ENCODE results near the gene CSPG5.

CSPG5 gene

DNA sequence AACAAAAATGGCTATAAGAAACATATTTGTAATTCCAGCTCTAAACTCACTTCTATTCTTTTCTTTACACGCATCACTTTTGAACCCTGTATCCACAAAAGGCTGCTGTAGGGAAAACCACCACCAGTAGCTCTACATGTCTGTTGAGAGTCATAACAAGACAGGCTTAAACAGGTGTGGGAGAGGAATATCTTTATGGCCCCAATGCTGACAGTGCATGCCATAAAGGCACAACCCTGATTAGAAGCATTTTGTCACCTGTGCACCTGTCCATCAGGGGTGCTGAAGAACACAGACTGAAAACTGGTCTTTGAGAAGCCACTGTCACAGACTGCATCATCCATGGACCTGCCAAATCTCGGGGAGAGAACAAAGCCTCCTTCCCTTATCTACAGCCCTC, 11.6 kb upstream of the CSPG5 start:
- TF ChIP-seq, protein P1, sequence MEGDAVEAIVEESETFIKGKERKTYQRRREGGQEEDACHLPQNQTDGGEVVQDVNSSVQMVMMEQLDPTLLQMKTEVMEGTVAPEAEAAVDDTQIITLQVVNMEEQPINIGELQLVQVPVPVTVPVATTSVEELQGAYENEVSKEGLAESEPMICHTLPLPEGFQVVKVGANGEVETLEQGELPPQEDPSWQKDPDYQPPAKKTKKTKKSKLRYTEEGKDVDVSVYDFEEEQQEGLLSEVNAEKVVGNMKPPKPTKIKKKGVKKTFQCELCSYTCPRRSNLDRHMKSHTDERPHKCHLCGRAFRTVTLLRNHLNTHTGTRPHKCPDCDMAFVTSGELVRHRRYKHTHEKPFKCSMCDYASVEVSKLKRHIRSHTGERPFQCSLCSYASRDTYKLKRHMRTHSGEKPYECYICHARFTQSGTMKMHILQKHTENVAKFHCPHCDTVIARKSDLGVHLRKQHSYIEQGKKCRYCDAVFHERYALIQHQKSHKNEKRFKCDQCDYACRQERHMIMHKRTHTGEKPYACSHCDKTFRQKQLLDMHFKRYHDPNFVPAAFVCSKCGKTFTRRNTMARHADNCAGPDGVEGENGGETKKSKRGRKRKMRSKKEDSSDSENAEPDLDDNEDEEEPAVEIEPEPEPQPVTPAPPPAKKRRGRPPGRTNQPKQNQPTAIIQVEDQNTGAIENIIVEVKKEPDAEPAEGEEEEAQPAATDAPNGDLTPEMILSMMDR (IDR thresholded peaks at IDR 0.05; ENCODE audit: control insufficient read depth, insufficient read depth, low read depth, low read length, missing control alignments): no peak
- no peak overlapping the region for H3K4me3 ChIP-seq (ENCODE audit: control insufficient read depth, low read depth, low read length)

DNA sequence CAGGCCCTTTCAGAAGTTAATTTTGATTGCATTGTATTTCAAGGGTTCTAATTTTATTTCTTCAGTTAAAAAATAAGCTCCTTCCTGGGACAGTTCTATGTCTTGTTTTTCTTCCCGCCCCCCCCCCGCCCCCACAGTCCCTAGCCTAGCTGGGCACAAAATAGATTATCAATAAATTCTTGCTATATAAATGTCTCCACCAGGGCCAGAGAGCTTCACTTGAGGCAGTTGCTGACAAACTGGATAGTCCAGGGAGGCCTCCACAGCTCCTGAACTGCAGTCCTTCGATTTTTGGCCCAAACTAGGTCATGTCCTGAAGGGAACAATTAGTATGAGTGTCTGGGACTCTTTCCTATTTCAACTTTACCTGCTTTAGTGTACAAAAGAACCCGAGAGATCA, 9.9 kb upstream of the CSPG5 start:
- no peak overlapping the region for H3K4me3 ChIP-seq (ENCODE audit: control insufficient read depth, low read depth, low read length)
- no peak for DNase-seq (ENCODE audit: low read depth)
- TF ChIP-seq, protein P1 (IDR thresholded peaks at IDR 0.05; ENCODE audit: control insufficient read depth, insufficient read depth, low read depth, low read length, missing control alignments): no peak

More for the DNA sequence above, 11.6 kb upstream of the CSPG5 start:
- no peak for DNase-seq (ENCODE audit: low read depth)

DNA sequence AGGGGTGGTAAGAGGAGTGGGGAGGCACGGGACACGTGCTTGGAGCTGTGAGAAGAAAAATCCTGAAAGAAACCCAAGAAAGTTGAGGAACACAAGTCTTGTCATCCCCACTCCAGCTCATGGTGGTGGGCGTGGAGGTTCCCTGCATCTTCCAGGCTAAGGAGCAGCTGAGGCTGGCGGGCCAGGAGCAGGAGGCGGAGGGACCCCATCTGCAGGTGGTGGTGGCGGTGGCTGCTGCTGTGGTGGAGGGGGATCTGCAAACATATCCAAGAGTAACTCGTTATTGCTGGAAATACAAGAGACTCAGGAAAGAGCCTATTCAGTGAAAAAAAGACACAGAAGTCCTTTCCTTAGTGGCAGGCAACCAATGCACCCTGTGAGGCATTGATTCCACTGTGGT, 9.4 kb upstream of the CSPG5 start:
- TF ChIP-seq, protein P1 (IDR thresholded peaks at IDR 0.05; ENCODE audit: control insufficient read depth, insufficient read depth, low read depth, low read length, missing control alignments): no peak
- DNase-seq (ENCODE audit: low read depth): no peak

DNA sequence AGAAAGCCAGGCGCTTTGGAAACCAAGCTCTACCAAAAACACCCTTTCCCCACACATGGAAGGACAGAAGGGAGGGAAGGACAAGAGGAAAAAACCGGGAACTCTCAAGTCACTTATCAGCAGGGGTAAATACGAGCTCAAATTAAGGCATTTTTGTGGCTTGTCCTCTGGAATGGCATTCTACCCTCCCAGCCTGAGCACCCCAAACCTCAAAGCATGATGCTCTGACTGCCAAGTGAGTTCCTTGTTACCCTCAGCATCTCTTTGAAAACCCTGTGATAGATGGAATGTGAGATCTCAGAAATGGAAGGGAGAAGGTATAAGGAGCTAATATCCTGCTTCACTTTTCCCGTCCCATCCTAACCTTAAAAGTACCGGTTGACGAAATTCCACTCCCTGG, 8.1 kb upstream of the CSPG5 start:
- no peak overlapping the region for H3K4me3 ChIP-seq (ENCODE audit: control insufficient read depth, low read depth, low read length)
- TF ChIP-seq, protein P1 (IDR thresholded peaks at IDR 0.05; ENCODE audit: control insufficient read depth, insufficient read depth, low read depth, low read length, missing control alignments): no peak
- DNase-seq (ENCODE audit: low read depth): no peak

More for the DNA sequence above, 9.4 kb upstream of the CSPG5 start:
- no peak overlapping the region for H3K4me3 ChIP-seq (ENCODE audit: control insufficient read depth, low read depth, low read length)

DNA sequence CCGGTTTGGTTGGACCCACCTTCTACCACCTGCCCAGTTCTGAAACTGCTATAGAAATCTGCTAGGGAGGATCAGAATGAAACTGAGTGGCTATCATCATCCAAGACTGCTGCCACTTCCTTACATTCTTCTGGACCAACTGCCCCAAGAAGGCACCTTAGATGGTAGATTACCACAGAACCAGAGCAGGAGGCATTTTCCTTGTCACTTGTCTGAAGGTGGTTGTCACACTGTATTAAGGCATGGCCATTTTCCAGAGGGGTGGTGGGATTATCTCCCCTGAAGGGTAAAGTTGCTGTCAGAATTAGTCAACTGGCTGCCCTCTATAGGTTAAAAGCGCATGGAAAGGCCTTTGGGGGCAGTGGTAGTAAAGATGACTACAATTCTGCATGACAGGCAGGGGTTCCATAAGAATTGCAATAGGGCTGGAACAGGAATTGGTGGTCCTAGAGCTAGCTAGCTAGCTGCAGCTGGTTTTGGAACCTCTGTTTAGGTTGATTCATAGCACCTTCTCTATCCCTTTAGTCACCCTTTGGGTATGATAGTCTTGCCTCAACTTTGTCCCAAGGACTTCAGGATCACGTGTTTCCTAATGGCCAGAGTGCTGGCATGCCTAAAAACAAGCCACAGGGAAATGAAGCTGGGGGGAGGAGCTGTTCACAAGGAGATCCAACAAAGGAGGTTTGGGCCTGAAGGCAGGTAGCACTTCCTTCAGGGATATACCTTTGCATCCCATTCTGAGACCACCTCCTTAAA, 4.8 kb upstream of the CSPG5 start:
- TF ChIP-seq, protein P1 (IDR thresholded peaks at IDR 0.05; ENCODE audit: control insufficient read depth, insufficient read depth, low read depth, low read length, missing control alignments): no peak
- no peak overlapping the region for H3K4me3 ChIP-seq (ENCODE audit: control insufficient read depth, low read depth, low read length)
- no peak for DNase-seq (ENCODE audit: low read depth)

DNA sequence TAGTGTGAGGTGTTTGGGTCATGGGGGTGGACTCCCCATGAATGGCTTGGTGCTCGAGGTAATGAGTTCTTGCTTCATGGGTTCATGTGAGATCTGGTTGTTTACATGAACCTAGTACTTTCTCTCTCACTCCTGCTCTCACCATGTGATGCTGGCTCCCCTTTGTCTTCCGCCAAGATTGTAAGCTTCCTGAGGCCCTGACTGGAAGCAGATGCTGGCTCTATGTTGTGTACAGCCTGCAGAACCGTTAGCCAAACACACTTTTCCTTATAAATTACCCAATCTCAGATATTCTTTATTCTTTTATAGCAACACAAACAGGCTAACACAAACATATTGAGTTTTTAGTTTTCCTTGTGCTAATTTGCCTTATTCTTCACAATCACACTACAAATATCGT, 3.2 kb upstream of the CSPG5 start:
- no peak overlapping the region for H3K4me3 ChIP-seq (ENCODE audit: control insufficient read depth, low read depth, low read length)

More for the DNA sequence above, 3.2 kb upstream of the CSPG5 start:
- DNase-seq (ENCODE audit: low read depth): no peak
- TF ChIP-seq, protein P1 (IDR thresholded peaks at IDR 0.05; ENCODE audit: control insufficient read depth, insufficient read depth, low read depth, low read length, missing control alignments): no peak

Data from AG09309 (cell line).